ENCODE measurements around the gene CACHD1.

DNA sequence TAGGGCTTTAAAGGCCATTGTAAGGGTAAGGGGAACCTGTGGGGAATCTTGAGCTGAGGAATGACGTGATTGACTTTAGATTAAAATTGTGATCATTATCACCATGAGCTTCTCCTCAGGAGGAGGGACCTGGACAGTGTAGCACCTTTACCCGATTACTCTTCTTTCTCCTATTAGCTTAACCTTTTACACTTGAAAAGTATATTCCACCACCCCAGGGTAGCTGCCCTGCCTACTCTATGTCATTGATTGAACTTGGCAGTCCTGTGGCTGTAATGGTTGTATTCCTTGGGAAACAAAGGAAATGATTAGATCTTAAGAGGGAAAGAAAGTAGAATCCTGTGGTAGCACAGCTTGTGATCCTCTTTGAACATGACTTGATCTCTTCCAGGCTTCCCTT lies 47.7 kb downstream of the CACHD1 start:
- TF ChIP-seq, protein P1, sequence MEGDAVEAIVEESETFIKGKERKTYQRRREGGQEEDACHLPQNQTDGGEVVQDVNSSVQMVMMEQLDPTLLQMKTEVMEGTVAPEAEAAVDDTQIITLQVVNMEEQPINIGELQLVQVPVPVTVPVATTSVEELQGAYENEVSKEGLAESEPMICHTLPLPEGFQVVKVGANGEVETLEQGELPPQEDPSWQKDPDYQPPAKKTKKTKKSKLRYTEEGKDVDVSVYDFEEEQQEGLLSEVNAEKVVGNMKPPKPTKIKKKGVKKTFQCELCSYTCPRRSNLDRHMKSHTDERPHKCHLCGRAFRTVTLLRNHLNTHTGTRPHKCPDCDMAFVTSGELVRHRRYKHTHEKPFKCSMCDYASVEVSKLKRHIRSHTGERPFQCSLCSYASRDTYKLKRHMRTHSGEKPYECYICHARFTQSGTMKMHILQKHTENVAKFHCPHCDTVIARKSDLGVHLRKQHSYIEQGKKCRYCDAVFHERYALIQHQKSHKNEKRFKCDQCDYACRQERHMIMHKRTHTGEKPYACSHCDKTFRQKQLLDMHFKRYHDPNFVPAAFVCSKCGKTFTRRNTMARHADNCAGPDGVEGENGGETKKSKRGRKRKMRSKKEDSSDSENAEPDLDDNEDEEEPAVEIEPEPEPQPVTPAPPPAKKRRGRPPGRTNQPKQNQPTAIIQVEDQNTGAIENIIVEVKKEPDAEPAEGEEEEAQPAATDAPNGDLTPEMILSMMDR (conservative IDR thresholded peaks at IDR 0.05 in 1 of 2, IDR thresholded peaks at IDR 0.05 in 1 of 2; ENCODE audit: low read depth in 1 of 2, low read length in 2 of 2), result no peak
- TF ChIP-seq EZH2 (IDR thresholded peaks at IDR 0.05; ENCODE audit: low read length, missing control alignments), result no peak
